ENCODE data around the gene SUFU. TPM values are rescaled to one million over a fixed set of nuclear protein-coding genes. Genes with fewer than 3 reads are reported as not detected.

Gene SUFU
- total and polyA plus RNA-seq, 2 of the 4 experiments (the other 2 are of a cell fraction) = 2.2 to 11.0 TPM

GRCh38 chr10:102654566-102654965, 150.8 kb downstream of the SUFU start:
- H2AFZ ChIP-seq (replicated peaks; ENCODE audit: low read length, poor library complexity) = no peak overlapping the region
- H3K79me1 ChIP-seq (ENCODE audit: low read depth in 1 of 2, low read length in 2 of 2) = peaks cover 10 to 87% of the 10 kb centered on the region in 2 experiments
- CTCF ChIA-PET = no interaction called here
- no peak overlapping the region for H3K4me2 ChIP-seq (ENCODE audit: low read depth, low read length)
- H3K27ac ChIP-seq (ENCODE audit: insufficient read depth, low read length) = no peak overlapping the region
- peaks cover 31% of the 10 kb centered on the region for H3K9me1 ChIP-seq (ENCODE audit: insufficient read depth, low read length)
- BruUV-seq (replicated peaks) = no TSS peak
- H4K20me1 ChIP-seq (ENCODE audit: insufficient read depth, low read length) = peaks cover 93% of the 10 kb centered on the region
- peaks cover 69% of the 10 kb centered on the region for H3K36me3 ChIP-seq (ENCODE audit: control insufficient read depth, insufficient read depth, low read length)
- no CpG with 5 or more reads among the region's 7 CpGs for WGBS, 2 experiments (ENCODE audit: extremely low coverage in 2 of 2, insufficient read length in 1 of 2)
- no peak for DNase-seq
- H3K4me1 ChIP-seq (ENCODE audit: control insufficient read depth, insufficient read depth, low read length) = peaks cover 13% of the 10 kb centered on the region; the same call in 1 of the 2 replicates
- H4K8ac ChIP-seq (ENCODE audit: low read depth in 2 of 2, low read length in 2 of 2) = no peak overlapping the region
- H3K18ac ChIP-seq (ENCODE audit: low read depth, low read length) = no peak overlapping the region
- no peak overlapping the region for H3K23ac ChIP-seq (ENCODE audit: low read depth, low read length)
- dilution Hi-C loops (cut with HindIII; ENCODE audit: low sequenced_read_pairs, unreplicated experiment) = no loop called here
- no peak for ATAC-seq (ENCODE audit: low read depth)
- H2AK5ac ChIP-seq (ENCODE audit: low read depth, low read length) = no peak overlapping the region
- H2BK120ac ChIP-seq (ENCODE audit: low read depth, low read length) = no peak overlapping the region
- no peak overlapping the region for H3K14ac ChIP-seq (replicated peaks; ENCODE audit: low read depth, low read length)
- no peak overlapping the region for H3K56ac ChIP-seq (ENCODE audit: extremely low read depth, insufficient read depth, low read length)
- no peak overlapping the region for H3K4me3 ChIP-seq (ENCODE audit: insufficient read depth, low read depth, low read length)
- no peak overlapping the region; the same call in 1 of the 2 replicates for H3K4ac ChIP-seq (ENCODE audit: low read depth, low read length)
- H2BK15ac ChIP-seq (ENCODE audit: low read depth, low read length) = no peak overlapping the region
- no peak overlapping the region for H3K9ac ChIP-seq (ENCODE audit: low read depth, low read length)
- no peak for TF ChIP-seq SMC3 (IDR thresholded peaks at IDR 0.05; ENCODE audit: low read depth, low read length)
- H2AK9ac ChIP-seq (replicated peaks; ENCODE audit: low read depth, low read length, poor library complexity) = no peak overlapping the region
- no peaks in the 10 kb centered on the region for H3K27me3 ChIP-seq (ENCODE audit: control insufficient read depth, insufficient read depth, low read length)
- no peak overlapping the region for H4K91ac ChIP-seq (ENCODE audit: insufficient read depth, low read depth, low read length)
- no peaks in the 10 kb centered on the region for H3K9me3 ChIP-seq (ENCODE audit: control insufficient read depth, insufficient read depth, low read length)
- no peak overlapping the region for H4K5ac ChIP-seq (ENCODE audit: low read depth, low read length)
- no peak overlapping the region for H2BK5ac ChIP-seq (ENCODE audit: low read depth, low read length, poor library complexity, severe bottlenecking)
- POLR2A ChIA-PET (ENCODE audit: unreplicated experiment) = no interaction called here
- H2BK20ac ChIP-seq (ENCODE audit: low read depth, low read length) = no peak overlapping the region
- in situ Hi-C loops (cut with MboI; ENCODE audit: low sequenced_read_pairs) = no loop called here
- intact Hi-C loops (cut with micrococcal nuclease) = no loop called here

All from IMR-90 (cell line).